ENCODE measurements around the gene CORIN. TPM values are rescaled to one million over a fixed set of nuclear protein-coding genes. Genes with fewer than 3 reads are reported as not detected.

CORIN gene
- total and polyA plus RNA-seq, 11 donors, result 5.6 to 130 (median 40.1) TPM

DNA sequence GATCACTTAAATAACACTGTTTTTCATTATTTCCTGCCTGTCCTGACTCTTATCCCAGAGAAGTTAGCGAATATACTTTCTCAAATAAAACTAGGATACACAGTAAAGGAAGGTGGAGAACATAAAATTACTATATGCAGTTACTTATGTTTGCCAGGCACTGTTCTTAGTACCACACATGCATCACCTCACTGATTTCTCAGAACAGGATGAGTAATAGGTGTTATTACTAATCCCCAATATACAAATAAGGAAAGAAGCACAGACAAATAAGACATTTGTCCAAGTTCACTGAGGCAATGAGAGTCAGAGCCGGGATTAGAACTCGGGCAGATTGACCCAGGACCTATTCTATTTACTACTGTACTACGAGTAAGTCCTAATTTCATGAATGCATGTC, 91.7 kb downstream of the CORIN start:
- DNase-seq, result no peak
- H3K4me1 ChIP-seq, result peaks cover 0 to 41% (median 2%) of the 10 kb centered on the region in 12 donors
- WGBS, 4 donors, result 92 to 94% (median 93%) methylated on average over 4 of the region's 4 CpGs
- no peak for ATAC-seq
- H3K36me3 ChIP-seq, result no peaks in the 10 kb centered on the region
- H3K27me3 ChIP-seq, result no peaks in the 10 kb centered on the region
- peak overlapping the region in 7 of 12 donors; percentile 22 to 94 (median 72) for H3K27ac ChIP-seq
- intact Hi-C loops (cut with DNase I), result loop anchor here in 3 of 10 donors (5.0 kb wide), 3 partner anchors 71 to 91 kb away; partner anchors contain the start of gene CORIN (in 1 of the 3)
- peaks cover 0 to 7% (median 0%) of the 10 kb centered on the region in 12 donors for H3K9me3 ChIP-seq
- no peak for TF ChIP-seq POLR2A (IDR thresholded peaks at IDR 0.05)
- TF ChIP-seq, protein P1, sequence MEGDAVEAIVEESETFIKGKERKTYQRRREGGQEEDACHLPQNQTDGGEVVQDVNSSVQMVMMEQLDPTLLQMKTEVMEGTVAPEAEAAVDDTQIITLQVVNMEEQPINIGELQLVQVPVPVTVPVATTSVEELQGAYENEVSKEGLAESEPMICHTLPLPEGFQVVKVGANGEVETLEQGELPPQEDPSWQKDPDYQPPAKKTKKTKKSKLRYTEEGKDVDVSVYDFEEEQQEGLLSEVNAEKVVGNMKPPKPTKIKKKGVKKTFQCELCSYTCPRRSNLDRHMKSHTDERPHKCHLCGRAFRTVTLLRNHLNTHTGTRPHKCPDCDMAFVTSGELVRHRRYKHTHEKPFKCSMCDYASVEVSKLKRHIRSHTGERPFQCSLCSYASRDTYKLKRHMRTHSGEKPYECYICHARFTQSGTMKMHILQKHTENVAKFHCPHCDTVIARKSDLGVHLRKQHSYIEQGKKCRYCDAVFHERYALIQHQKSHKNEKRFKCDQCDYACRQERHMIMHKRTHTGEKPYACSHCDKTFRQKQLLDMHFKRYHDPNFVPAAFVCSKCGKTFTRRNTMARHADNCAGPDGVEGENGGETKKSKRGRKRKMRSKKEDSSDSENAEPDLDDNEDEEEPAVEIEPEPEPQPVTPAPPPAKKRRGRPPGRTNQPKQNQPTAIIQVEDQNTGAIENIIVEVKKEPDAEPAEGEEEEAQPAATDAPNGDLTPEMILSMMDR (IDR thresholded peaks at IDR 0.05), result no peak
- H3K4me3 ChIP-seq, result no peak overlapping the region

DNA sequence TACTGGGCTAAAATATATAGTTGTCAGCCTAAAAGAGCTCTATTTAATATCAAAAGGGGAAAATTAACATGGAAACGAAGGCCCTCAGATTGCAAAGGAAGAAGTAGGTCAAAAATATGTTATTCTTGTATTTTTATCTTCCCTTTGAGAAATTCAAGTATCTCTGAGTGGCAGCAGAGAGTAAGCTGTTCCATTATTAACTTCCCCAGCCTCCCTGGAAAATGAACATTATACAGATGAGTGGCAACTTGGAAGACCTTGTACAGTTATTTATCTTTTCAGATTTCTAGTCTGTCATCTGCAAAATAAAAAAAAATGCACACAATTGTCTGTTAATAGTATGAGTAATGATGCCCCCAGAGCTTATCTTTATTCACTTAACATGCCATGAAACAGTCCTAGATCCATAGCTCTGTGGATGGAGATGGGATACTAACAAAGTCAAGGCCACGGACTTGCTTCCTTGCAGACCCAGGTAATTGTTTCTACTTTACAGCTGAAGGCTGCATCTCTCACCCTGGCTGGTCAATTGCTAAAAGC, 93.0 kb downstream of the CORIN start:
- no peak for TF ChIP-seq POLR2A (IDR thresholded peaks at IDR 0.05)
- TF ChIP-seq, protein P1 (IDR thresholded peaks at IDR 0.05), result no peak
- peak overlapping the region in 10 of 12 donors; percentile 7 to 94 (median 38) for H3K27ac ChIP-seq
- WGBS, 4 donors, result 26 to 43% (median 38%) methylated on average over 2 of the region's 2 CpGs
- no peaks in the 10 kb centered on the region for H3K27me3 ChIP-seq
- no peak for ATAC-seq
- H3K4me1 ChIP-seq, result peaks cover 0 to 34% (median 2%) of the 10 kb centered on the region in 12 donors
- no peak overlapping the region for H3K4me3 ChIP-seq
- intact Hi-C loops (cut with DNase I), result loop anchor here in 4 of 10 donors (2.0 to 5.0 kb wide), 5 partner anchors 38 to 92 kb away; partner anchors contain the start of gene CORIN (in 1 of the 4)
- DNase-seq, result no peak
- peaks cover 0 to 12% (median 5%) of the 10 kb centered on the region in 12 donors for H3K9me3 ChIP-seq
- no peaks in the 10 kb centered on the region for H3K36me3 ChIP-seq

DNA sequence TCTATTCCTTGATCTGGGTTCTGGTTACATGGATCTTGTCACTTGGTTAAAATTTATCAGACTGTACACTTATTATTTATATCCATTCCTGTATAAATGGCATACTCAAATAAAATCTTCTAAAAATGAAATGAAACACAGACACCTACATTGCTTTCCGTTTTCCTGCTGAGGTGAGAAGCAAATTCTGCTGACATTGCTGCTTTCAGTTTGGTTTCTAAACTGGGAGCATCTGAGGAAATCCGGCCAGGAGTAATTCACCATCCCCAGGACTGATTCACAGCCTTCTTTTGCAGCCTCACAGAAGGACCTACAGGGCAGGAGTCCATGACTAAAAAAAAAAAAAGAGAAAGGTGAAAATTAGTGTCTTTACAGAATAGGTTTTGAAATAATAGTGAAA, 93.6 kb downstream of the CORIN start:
- 31 to 38% (median 36%) methylated on average over 2 of the region's 2 CpGs for WGBS, 4 donors
- Histone ChIP-seq H3K9me3 (peaks cover 0 to 19% (median 11%) of the 10 kb centered on the region in 12 donors), H3K27me3 (no peaks in the 10 kb centered on the region), H3K4me1 (peaks cover 0 to 33% (median 2%) of the 10 kb centered on the region in 12 donors), H3K27ac (peak overlapping the region in 8 of 12 donors; percentile 3 to 94 (median 58)), H3K36me3 (no peaks in the 10 kb centered on the region), H3K4me3 (peak overlapping the region in 2 of 12 donors; percentile 2 to 4)
- DNase-seq (no peak), ATAC-seq (peak in 1 of 4 donors; percentile 33)
- TF ChIP-seq, protein P1 (IDR thresholded peaks at IDR 0.05), result no peak
- TF ChIP-seq POLR2A (IDR thresholded peaks at IDR 0.05), result no peak
- intact Hi-C loops (cut with DNase I), result loop anchor here in 1 of 10 donors (2.0 to 5.0 kb wide), 2 partner anchors 37 to 85 kb away; no protein-coding TSS in a partner anchor

DNA sequence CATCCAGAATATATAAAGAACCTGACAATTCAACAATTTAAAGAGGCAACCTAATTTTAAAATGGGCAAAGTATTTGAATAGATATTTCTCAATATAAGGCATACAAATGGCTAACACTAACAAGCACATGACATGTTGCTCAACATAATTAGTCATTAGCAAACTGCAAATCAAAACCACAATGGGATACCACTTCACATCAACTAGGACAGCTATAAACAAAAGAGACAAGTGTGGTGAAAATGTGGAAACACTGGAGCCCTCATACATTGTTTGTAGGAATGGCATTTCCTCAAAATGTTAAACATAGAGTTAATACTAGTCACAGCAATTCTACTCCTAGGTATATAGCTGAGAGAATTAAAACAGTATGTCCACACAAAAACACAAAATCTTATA, 96.7 kb downstream of the CORIN start:
- H3K9me3 ChIP-seq, result peaks cover 0 to 34% (median 15%) of the 10 kb centered on the region in 12 donors
- H3K27ac ChIP-seq, result no peak overlapping the region
- H3K27me3 ChIP-seq, result no peaks in the 10 kb centered on the region
- no peaks in the 10 kb centered on the region for H3K36me3 ChIP-seq
- no peak overlapping the region for H3K4me3 ChIP-seq
- ATAC-seq, result no peak
- DNase-seq, result no peak
- H3K4me1 ChIP-seq, result peaks cover 0 to 35% (median under 1%) of the 10 kb centered on the region in 12 donors
- TF ChIP-seq POLR2A (IDR thresholded peaks at IDR 0.05), result no peak
- TF ChIP-seq, protein P1 (IDR thresholded peaks at IDR 0.05), result no peak
- intact Hi-C loops (cut with DNase I), result loop anchor here in 1 of 10 donors (5.0 kb wide), 1 partner anchor 34 kb away; no protein-coding TSS in a partner anchor
